HCT116 (cell line): Measurements from ENCODE around the gene GRIK1. TPM values are rescaled to one million over a fixed set of nuclear protein-coding genes. Genes with fewer than 3 reads are reported as not detected.

ENCODE experiments used
- ATAC-seq: fragments of 200-7000 bp; cut with Tn5 transposase; 2 replicates; pipeline ENCODE4 v1.9.1; 2020; ENCODE audit warnings: mild to moderate bottlenecking, moderate library complexity
- BruUV-seq: library from RNA; stranded (reverse); fragments of 400-500 nt; replicated peaks from 2 replicates; lab custom pipeline; 2021; lab: Mats Ljungman, UMichigan
- CTCF ChIA-PET: fragments of 300-600 bp; sonication (Branson Sonifier 250); formaldehyde crosslinking; loops from one replicate; lab custom pipeline; 2021; ENCODE audit warnings: antibody characterized with exemption; lab: Charles Lee
- POLR2A ChIA-PET: fragments of 300-600, 350-600 bp; sonication (Branson Sonifier 250); formaldehyde crosslinking; loops from one replicate; lab custom pipeline; 2021; ENCODE audit warnings: antibody characterized with exemption; lab: Charles Lee
- RAD21 ChIA-PET, 2 experiments: fragments of 300-600 bp; sonication (Branson Sonifier 250); formaldehyde crosslinking; loops; one replicate each; lab custom pipeline; 2023; ENCODE audit warnings: low total read pairs in 2 of 2; ENCODE audit not compliant: uncharacterized antibody in 2 of 2, unreplicated experiment in 2 of 2, low non-redundant PET in 1 of 2; lab: Charles Lee
- DNase-seq: peaks from one replicate; pipeline ENCODE4 v3.0.0-alpha.2; 2010; ENCODE audit warnings: low read depth, low spot score
- H2AFZ ChIP-seq: fragments of 200-600 bp; shearing (Covaris generic), sonication (generic); 2 replicates; pipeline ENCODE4 v1.6.1; 2017; ENCODE audit warnings: low read depth, mixed run types, mixed read lengths, antibody characterized with exemption, low read length; ENCODE audit not compliant: poor library complexity, severe bottlenecking
- H3K27ac ChIP-seq: 2 replicates; pipeline ENCODE4 v1.5.1; 2012; ENCODE audit warnings: low read depth, low read length
- H3K27me3 ChIP-seq: fragments of 200-600 bp; sonication (generic); 2 replicates; pipeline ENCODE4 v1.6.1; 2016; ENCODE audit warnings: mixed run types, low read length, mixed read lengths; ENCODE audit not compliant: insufficient read depth
- H3K36me3 ChIP-seq, 2 experiments: fragments of 200-500 bp in 1 of 2; fragments of 200-600 bp in 1 of 2; sonication (Bioruptor generic) in 1 of 2; sonication (generic) in 1 of 2; 2 replicates each; pipeline versions ENCODE4 v1.5.1 to v1.6.1; 2014 to 2016; ENCODE audit warnings: low read length in 2 of 2, inconsistent platforms in 1 of 2, mixed read lengths in 1 of 2, mixed run types in 1 of 2; ENCODE audit not compliant: insufficient read depth in 2 of 2, control insufficient read depth in 1 of 2
- H3K4me1 ChIP-seq, 2 experiments: fragments of 200-600 bp in 1 of 2; sonication (generic) in 1 of 2; 2 replicates each; pipeline versions ENCODE4 v1.5.1 to v1.6.1; 2012 to 2017; ENCODE audit warnings: low read length in 2 of 2, inconsistent platforms in 1 of 2, mild to moderate bottlenecking in 1 of 2, mixed read lengths in 1 of 2, mixed run types in 1 of 2, moderate library complexity in 1 of 2; ENCODE audit not compliant: insufficient read depth in 2 of 2, control insufficient read depth in 1 of 2
- H3K4me2 ChIP-seq: fragments of 200-600 bp; sonication (generic); 2 replicates; pipeline ENCODE4 v1.6.1; 2017; ENCODE audit warnings: mixed run types, low read length, mixed read lengths
- H3K4me3 ChIP-seq, 2 experiments: fragments of 200-600 bp in 1 of 2; sonication (generic) in 1 of 2; replicated peaks in 1 of 2; 2 replicates each; pipeline ENCODE4 v1.5.1; 2011 to 2016; ENCODE audit warnings: low read length in 2 of 2, control low read depth in 1 of 2, low read depth in 1 of 2, mild to moderate bottlenecking in 1 of 2, mixed read lengths in 1 of 2, mixed run types in 1 of 2
- H3K79me2 ChIP-seq: fragments of 200-600 bp; sonication (generic); 2 replicates; pipeline ENCODE4 v1.6.1; 2017; ENCODE audit warnings: mild to moderate bottlenecking, mixed run types, low read length, moderate library complexity, mixed read lengths; ENCODE audit not compliant: insufficient read depth
- H3K9ac ChIP-seq: fragments of 200-600 bp; sonication (generic); 2 replicates; pipeline ENCODE4 v1.6.1; 2016; ENCODE audit warnings: low read length, mixed read lengths
- H3K9me2 ChIP-seq: fragments of 200-600 bp; sonication (generic), shearing (Covaris generic); 2 replicates; pipeline ENCODE4 v1.6.1; 2017; ENCODE audit warnings: mixed run types, mild to moderate bottlenecking, moderate library complexity; ENCODE audit not compliant: insufficient read depth
- H3K9me3 ChIP-seq, 2 experiments: fragments of 200-500 bp in 1 of 2; fragments of 200-600 bp in 1 of 2; sonication (Bioruptor generic) in 1 of 2; sonication (generic) in 1 of 2; 2 replicates each; pipeline ENCODE4 v1.6.1; 2014 to 2017; ENCODE audit warnings: low read length in 2 of 2, mixed read lengths in 2 of 2, inconsistent platforms in 1 of 2, low read depth in 1 of 2, mild to moderate bottlenecking in 1 of 2, mixed run types in 1 of 2, moderate library complexity in 1 of 2; ENCODE audit not compliant: control insufficient read depth in 1 of 2, insufficient read depth in 1 of 2
- H4K20me1 ChIP-seq: fragments of 200-600 bp; sonication (generic), shearing (Covaris generic); 2 replicates; pipeline ENCODE4 v1.6.1; 2017; ENCODE audit warnings: mixed run types, mild to moderate bottlenecking, moderate library complexity; ENCODE audit not compliant: insufficient read depth
- CBX3 ChIP-seq: IDR thresholded peaks from 2 replicates; pipeline ENCODE4 v1.6.1; 2012; ENCODE audit warnings: low read depth
- CEBPB ChIP-seq: IDR thresholded peaks from 2 replicates; pipeline ENCODE4 v1.6.1; 2012; ENCODE audit warnings: low read depth
- EGR1 ChIP-seq: IDR thresholded peaks from 2 replicates; pipeline ENCODE4 v1.6.1; 2012; ENCODE audit warnings: low read depth
- EZH2phosphoT487 ChIP-seq: fragments of 200-600 bp; IDR thresholded peaks from 2 replicates; pipeline ENCODE4 v1.6.1; 2018; ENCODE audit warnings: antibody characterized with exemption, borderline replicate concordance
- FOSL1 ChIP-seq: IDR thresholded peaks from 2 replicates; pipeline ENCODE4 v1.6.1; 2012; ENCODE audit warnings: low read depth
- JUND ChIP-seq: IDR thresholded peaks from 2 replicates; pipeline ENCODE4 v1.6.1; 2012
- MAX ChIP-seq: IDR thresholded peaks from 2 replicates; pipeline ENCODE4 v1.6.1; 2012
- POLR2A ChIP-seq: IDR thresholded peaks from 2 replicates; pipeline ENCODE4 v1.7.0; 2011; ENCODE audit warnings: borderline replicate concordance; ENCODE audit not compliant: insufficient read depth, insufficient read length; ENCODE audit errors: extremely low read depth
- POLR2AphosphoS5 ChIP-seq: IDR thresholded peaks from 2 replicates; pipeline ENCODE4 v1.6.1; 2011; ENCODE audit warnings: mild to moderate bottlenecking, low read depth, low read length, moderate library complexity
- RAD21 ChIP-seq: IDR thresholded peaks from 2 replicates; pipeline ENCODE4 v1.6.1; 2012; ENCODE audit warnings: low read depth, mild to moderate bottlenecking
- SIN3A ChIP-seq: IDR thresholded peaks from 2 replicates; pipeline ENCODE4 v1.6.1; 2012; ENCODE audit warnings: low read depth
- SP1 ChIP-seq: IDR thresholded peaks from 2 replicates; pipeline ENCODE4 v1.6.1; 2012; ENCODE audit warnings: low read depth
- SRF ChIP-seq: IDR thresholded peaks from 2 replicates; pipeline ENCODE4 v1.6.1; 2012; ENCODE audit warnings: low read depth
- TCF7L2 ChIP-seq: IDR thresholded peaks from 2 replicates; pipeline ENCODE4 v1.7.0; 2011; ENCODE audit warnings: borderline replicate concordance, inconsistent platforms; ENCODE audit not compliant: insufficient read depth, insufficient read length; ENCODE audit errors: extremely low read depth
- YY1 ChIP-seq: IDR thresholded peaks from 2 replicates; pipeline ENCODE4 v1.6.1; 2011; ENCODE audit warnings: low read length, low read depth, moderate library complexity, mild to moderate bottlenecking; ENCODE audit not compliant: insufficient replicate concordance; ENCODE audit errors: extremely low read depth
- ZBTB33 ChIP-seq: IDR thresholded peaks from 2 replicates; pipeline ENCODE4 v1.6.1; 2011; ENCODE audit warnings: mild to moderate bottlenecking, low read length, moderate library complexity; ENCODE audit not compliant: insufficient replicate concordance; ENCODE audit errors: extremely low read depth
- ZFX ChIP-seq: fragments of 450-650 bp; IDR thresholded peaks from 2 replicates; pipeline ENCODE4 v1.6.1; 2017
- ZNF274 ChIP-seq: fragments of 200-500 bp; sonication (Bioruptor generic); IDR thresholded peaks from 2 replicates; pipeline ENCODE4 v1.6.1; 2014; ENCODE audit warnings: mild to moderate bottlenecking, low read depth, low read length, inconsistent platforms
- intact Hi-C: fragments of 100-400 bp; cut with micrococcal nuclease; formaldehyde crosslinking; loops from 2 replicates; pipeline ENCODE4 v1.10.0; 2022
- total RNA-seq: library from RNA; stranded (reverse); gene quantifications from one replicate; pipeline ENCODE4 v1.2.1, GENCODE V29; 2021; ENCODE audit not compliant: unreplicated experiment

The GRIK1 gene
- total RNA-seq, 1 experiment from 2014 or later, result not detected

- H3K79me2 ChIP-seq, result no peaks in the 10 kb centered on the region
- no peaks in the 10 kb centered on the region for H3K9me2 ChIP-seq
- ChIA-PET CTCF (no interaction called here), POLR2A (no interaction called here), RAD21 (no interaction called here)
- H3K9me3 ChIP-seq, result peaks cover 14 to 48% of the 10 kb centered on the region in 2 experiments; a peak in 2 of 4 replicates
- H3K27me3 ChIP-seq, result no peaks in the 10 kb centered on the region
- H3K4me2 ChIP-seq, result no peak overlapping the region
- no peaks in the 10 kb centered on the region for H3K36me3 ChIP-seq
- ATAC-seq, result no peak
- H4K20me1 ChIP-seq, result no peaks in the 10 kb centered on the region; the same call in 1 of the 2 replicates
- intact Hi-C loops, result no loop called here
- H3K27ac ChIP-seq, result no peak overlapping the region
- DNase-seq, result no peak
- no peak overlapping the region for H3K4me3 ChIP-seq
- BruUV-seq, result no TSS peak
- no peak overlapping the region for H2AFZ ChIP-seq
- no peak overlapping the region for H3K9ac ChIP-seq
- TF ChIP-seq RAD21 (no peak), SP1 (no peak), CBX3 (no peak), POLR2AphosphoS5 (no peak), EZH2phosphoT487 (no peak), TCF7L2 (no peak), SRF (no peak), JUND (no peak), POLR2A (no peak)
- H3K4me1 ChIP-seq, result no peaks in the 10 kb centered on the region
These were observed 54.3 kb downstream of the GRIK1 start for GRCh38 chr21:29885491-29885890.

GRCh38 chr21:29875873-29876272 lies 63.9 kb downstream of the GRIK1 start:
- Histone ChIP-seq H3K27ac (no peak overlapping the region), H2AFZ (no peak overlapping the region), H3K4me1 (no peaks in the 10 kb centered on the region), H3K79me2 (no peaks in the 10 kb centered on the region), H3K9me3 (peaks cover 7 to 21% of the 10 kb centered on the region in 2 experiments; a peak in 2 of 4 replicates), H4K20me1 (no peaks in the 10 kb centered on the region), H3K36me3 (no peaks in the 10 kb centered on the region), H3K9me2 (no peaks in the 10 kb centered on the region), H3K9ac (no peak overlapping the region), H3K4me3 (no peak overlapping the region), H3K4me2 (no peak overlapping the region), H3K27me3 (no peaks in the 10 kb centered on the region)
- intact Hi-C loops, result no loop called here
- ChIA-PET POLR2A (no interaction called here), CTCF (no interaction called here), RAD21 (no interaction called here)
- BruUV-seq, result no TSS peak
- DNase-seq, result no peak
- TF ChIP-seq YY1 (no peak), FOSL1 (no peak), SRF (no peak), MAX (no peak), ZFX (no peak), RAD21 (no peak), SIN3A (no peak), POLR2AphosphoS5 (no peak), EGR1 (no peak), CBX3 (no peak), POLR2A (no peak), JUND (no peak), ZNF274 (no peak), ZBTB33 (no peak), SP1 (no peak), CEBPB (no peak)
- ATAC-seq, result no peak
